ENCODE results near the gene DPP10. TPM values are rescaled to one million over a fixed set of nuclear protein-coding genes. Genes with fewer than 3 reads are reported as not detected.

Gene DPP10
- total RNA-seq, 3 donors from 2014 or later (not counting 1 experiment from before 2014, with no cell fraction given), result not detected

DNA sequence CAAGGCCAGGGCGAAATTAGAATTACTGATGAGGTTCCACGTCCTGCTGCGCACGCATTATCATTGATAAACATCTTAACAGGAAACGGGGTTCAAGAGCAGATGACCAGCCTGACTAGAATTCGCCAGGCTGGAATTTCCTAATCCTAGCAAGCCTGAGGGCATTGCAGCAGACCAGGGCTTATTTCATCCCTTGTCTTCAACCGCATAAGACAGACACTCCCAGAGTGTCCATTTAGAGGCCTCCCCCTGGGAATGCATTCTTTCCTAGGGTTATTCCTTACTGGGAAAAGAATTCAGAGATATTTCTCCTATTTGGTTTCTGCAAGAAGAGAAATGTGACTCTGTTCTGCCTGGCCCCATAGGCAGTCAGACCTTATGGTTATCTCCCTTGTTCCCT, 486.8 kb downstream of the DPP10 start:
- intact Hi-C loops (cut with micrococcal nuclease), result no loop called here
- Histone ChIP-seq H3K36me3 (ENCODE audit: control insufficient read depth, insufficient read depth, low read length) (no peaks in the 10 kb centered on the region), H3K9me3 (ENCODE audit: control insufficient read depth, insufficient read depth, low read length) (peaks cover 14% of the 10 kb centered on the region), H3K27me3 (ENCODE audit: control insufficient read depth, insufficient read depth, low read length) (no peaks in the 10 kb centered on the region), H3K4me1 (ENCODE audit: control insufficient read depth, insufficient read depth, low read length) (no peaks in the 10 kb centered on the region), H3K4me3 (ENCODE audit: low read length) (no peak overlapping the region), H3K27ac (ENCODE audit: low read length) (no peak overlapping the region)
- H3K9me3 Mint-ChIP-seq, result peaks cover 9 to 18% of the 10 kb centered on the region in 2 donors
- H3K36me3 Mint-ChIP-seq, result peaks cover 6% of the 10 kb centered on the region
- 90% methylated on average over 7 of the region's 7 CpGs for WGBS (ENCODE audit: insufficient coverage)
- TF ChIP-seq, protein P1, sequence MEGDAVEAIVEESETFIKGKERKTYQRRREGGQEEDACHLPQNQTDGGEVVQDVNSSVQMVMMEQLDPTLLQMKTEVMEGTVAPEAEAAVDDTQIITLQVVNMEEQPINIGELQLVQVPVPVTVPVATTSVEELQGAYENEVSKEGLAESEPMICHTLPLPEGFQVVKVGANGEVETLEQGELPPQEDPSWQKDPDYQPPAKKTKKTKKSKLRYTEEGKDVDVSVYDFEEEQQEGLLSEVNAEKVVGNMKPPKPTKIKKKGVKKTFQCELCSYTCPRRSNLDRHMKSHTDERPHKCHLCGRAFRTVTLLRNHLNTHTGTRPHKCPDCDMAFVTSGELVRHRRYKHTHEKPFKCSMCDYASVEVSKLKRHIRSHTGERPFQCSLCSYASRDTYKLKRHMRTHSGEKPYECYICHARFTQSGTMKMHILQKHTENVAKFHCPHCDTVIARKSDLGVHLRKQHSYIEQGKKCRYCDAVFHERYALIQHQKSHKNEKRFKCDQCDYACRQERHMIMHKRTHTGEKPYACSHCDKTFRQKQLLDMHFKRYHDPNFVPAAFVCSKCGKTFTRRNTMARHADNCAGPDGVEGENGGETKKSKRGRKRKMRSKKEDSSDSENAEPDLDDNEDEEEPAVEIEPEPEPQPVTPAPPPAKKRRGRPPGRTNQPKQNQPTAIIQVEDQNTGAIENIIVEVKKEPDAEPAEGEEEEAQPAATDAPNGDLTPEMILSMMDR (IDR thresholded peaks at IDR 0.05), result no peak
- DNase-seq (no peak), ATAC-seq (no peak)
- H3K27ac Mint-ChIP-seq, result no peak overlapping the region
- no peaks in the 10 kb centered on the region for H3K4me1 Mint-ChIP-seq
- no peak overlapping the region for H3K4me3 Mint-ChIP-seq
- H3K27me3 Mint-ChIP-seq (ENCODE audit: low read depth in 2 of 2), result no peaks in the 10 kb centered on the region

- Mint-ChIP-seq H3K27me3 (ENCODE audit: low read depth in 2 of 2) (no peaks in the 10 kb centered on the region), H3K36me3 (peaks cover 4% of the 10 kb centered on the region), H3K27ac (no peak overlapping the region), H3K4me3 (no peak overlapping the region), H3K4me1 (no peaks in the 10 kb centered on the region), H3K9me3 (peaks cover 19 to 22% of the 10 kb centered on the region in 2 donors)
- TF ChIP-seq, protein P1 (IDR thresholded peaks at IDR 0.05), result no peak
- no peak overlapping the region for H3K27ac ChIP-seq (ENCODE audit: low read length)
- H3K27me3 ChIP-seq (ENCODE audit: control insufficient read depth, insufficient read depth, low read length), result no peaks in the 10 kb centered on the region
- intact Hi-C loops (cut with micrococcal nuclease), result no loop called here
- H3K4me1 ChIP-seq (ENCODE audit: control insufficient read depth, insufficient read depth, low read length), result no peaks in the 10 kb centered on the region
- no peak overlapping the region for H3K4me3 ChIP-seq (ENCODE audit: low read length)
- 96% methylated on average over 3 of the region's 4 CpGs for WGBS (ENCODE audit: insufficient coverage)
- no peak for ATAC-seq
- no peak for DNase-seq
- peaks cover 8% of the 10 kb centered on the region for H3K9me3 ChIP-seq (ENCODE audit: control insufficient read depth, insufficient read depth, low read length)
- no peaks in the 10 kb centered on the region for H3K36me3 ChIP-seq (ENCODE audit: control insufficient read depth, insufficient read depth, low read length)
Measured at GRCh38 chr2:114933671-114934241, 491.3 kb downstream of the DPP10 start.

DNA sequence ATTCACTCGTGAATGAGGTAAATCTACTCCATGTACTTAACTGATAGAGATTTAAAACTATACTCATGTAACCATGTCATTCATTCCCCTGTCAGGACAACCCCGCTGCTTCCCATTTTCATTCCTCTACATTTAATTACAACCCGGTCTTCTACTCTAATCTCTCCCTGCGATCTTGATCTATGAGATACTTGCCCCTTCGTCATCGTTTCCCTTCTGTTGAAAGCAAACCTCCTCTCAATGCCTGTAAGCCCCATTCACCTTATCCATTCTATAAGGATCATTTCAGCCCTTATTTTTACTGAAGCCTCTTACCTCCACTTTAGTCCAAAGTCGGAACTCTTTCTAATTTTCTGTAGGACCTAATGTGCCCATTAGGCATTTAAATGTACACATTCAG, 492.6 kb downstream of the DPP10 start:
- H3K4me1 Mint-ChIP-seq, result no peaks in the 10 kb centered on the region
- H3K4me3 Mint-ChIP-seq, result no peak overlapping the region
- no peaks in the 10 kb centered on the region for H3K36me3 Mint-ChIP-seq
- H3K27ac Mint-ChIP-seq, result no peak overlapping the region
- H3K27me3 Mint-ChIP-seq (ENCODE audit: low read depth in 2 of 2), result no peaks in the 10 kb centered on the region
- no peaks in the 10 kb centered on the region for H3K36me3 ChIP-seq (ENCODE audit: control insufficient read depth, insufficient read depth, low read length)
- intact Hi-C loops (cut with micrococcal nuclease), result no loop called here
- no peaks in the 10 kb centered on the region for H3K4me1 ChIP-seq (ENCODE audit: control insufficient read depth, insufficient read depth, low read length)
- H3K27me3 ChIP-seq (ENCODE audit: control insufficient read depth, insufficient read depth, low read length), result no peaks in the 10 kb centered on the region
- H3K4me3 ChIP-seq (ENCODE audit: low read length), result no peak overlapping the region
- ATAC-seq (no peak), DNase-seq (no peak)
- H3K9me3 ChIP-seq (ENCODE audit: control insufficient read depth, insufficient read depth, low read length), result peaks cover 8% of the 10 kb centered on the region
- TF ChIP-seq, protein P1 (IDR thresholded peaks at IDR 0.05), result no peak
- H3K27ac ChIP-seq (ENCODE audit: low read length), result no peak overlapping the region
- 88% methylated on average over 7 of the region's 7 CpGs for WGBS (ENCODE audit: insufficient coverage)
- peaks cover 18 to 22% of the 10 kb centered on the region in 2 donors for H3K9me3 Mint-ChIP-seq

DNA sequence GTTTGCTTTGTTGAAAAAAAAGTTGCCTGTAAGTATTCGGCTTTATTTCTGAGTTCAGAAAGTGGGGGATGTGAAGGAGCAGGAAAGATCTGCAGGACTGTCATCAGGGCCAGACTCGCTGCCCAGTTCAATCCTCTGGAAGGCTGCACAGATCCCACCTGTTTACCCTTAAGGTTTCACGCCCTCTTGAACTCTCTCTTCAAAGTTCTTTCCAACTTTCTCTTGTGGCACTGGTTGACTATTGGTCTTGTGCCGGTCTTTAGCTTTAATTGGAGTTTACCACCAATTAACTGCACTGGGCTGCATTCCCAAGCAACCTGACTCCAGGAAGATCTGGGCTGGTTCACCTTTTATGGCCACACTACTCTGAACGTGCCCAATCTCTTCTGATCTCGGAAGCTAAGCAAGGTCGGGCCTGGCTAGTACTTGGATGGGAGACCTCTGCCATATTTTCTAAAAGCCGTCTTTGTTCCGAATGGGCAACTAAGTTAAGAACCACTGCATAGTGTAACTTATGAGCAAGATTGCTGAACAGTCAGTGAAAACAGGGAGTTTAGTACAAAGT, 495.0 kb downstream of the DPP10 start:
- no peak for DNase-seq
- no peaks in the 10 kb centered on the region for H3K4me1 ChIP-seq (ENCODE audit: control insufficient read depth, insufficient read depth, low read length)
- Mint-ChIP-seq H3K27ac (no peak overlapping the region), H3K4me1 (no peaks in the 10 kb centered on the region), H3K4me3 (no peak overlapping the region), H3K9me3 (peaks cover 18 to 19% of the 10 kb centered on the region in 2 donors), H3K36me3 (no peaks in the 10 kb centered on the region), H3K27me3 (ENCODE audit: low read depth in 2 of 2) (no peaks in the 10 kb centered on the region)
- TF ChIP-seq, protein P1 (IDR thresholded peaks at IDR 0.05), result no peak
- H3K36me3 ChIP-seq (ENCODE audit: control insufficient read depth, insufficient read depth, low read length), result no peaks in the 10 kb centered on the region
- ATAC-seq, result no peak
- H3K27ac ChIP-seq (ENCODE audit: low read length), result no peak overlapping the region
- H3K9me3 ChIP-seq (ENCODE audit: control insufficient read depth, insufficient read depth, low read length), result peaks cover 4% of the 10 kb centered on the region
- no peaks in the 10 kb centered on the region for H3K27me3 ChIP-seq (ENCODE audit: control insufficient read depth, insufficient read depth, low read length)
- H3K4me3 ChIP-seq (ENCODE audit: low read length), result no peak overlapping the region
- intact Hi-C loops (cut with micrococcal nuclease), result no loop called here
- 83% methylated on average over 9 of the region's 9 CpGs for WGBS (ENCODE audit: insufficient coverage)
